Nucleus accumbens (tissue), 56 donors: ENCODE measurements around the gene CACNA1C.

ENCODE experiments used
- DNase-seq, 56 donors: peaks; one replicate each; lab custom pipeline; 2025; lab: John Stamatoyannopoulos, UW

The CACNA1C gene

DNA sequence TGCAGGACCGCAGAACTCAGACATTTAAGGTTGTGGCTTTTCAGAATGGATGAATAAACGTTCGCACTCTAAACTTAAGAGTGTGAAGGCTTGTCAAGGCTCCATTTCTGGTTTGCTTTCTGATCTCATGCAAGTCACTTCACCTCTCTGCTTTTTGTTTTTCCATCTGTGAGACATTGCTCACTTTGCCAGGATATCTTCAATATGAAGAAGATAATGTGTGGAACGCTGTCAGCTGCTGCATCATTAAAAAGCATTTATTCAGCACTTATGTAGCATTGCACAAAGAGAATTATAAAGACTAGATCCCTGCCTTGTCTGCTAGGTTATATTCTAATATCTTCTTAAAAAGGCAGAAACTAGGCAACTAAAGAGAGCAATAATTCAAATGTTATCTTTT is 172.2 kb downstream of the CACNA1C start:
- no peak for DNase-seq

DNA sequence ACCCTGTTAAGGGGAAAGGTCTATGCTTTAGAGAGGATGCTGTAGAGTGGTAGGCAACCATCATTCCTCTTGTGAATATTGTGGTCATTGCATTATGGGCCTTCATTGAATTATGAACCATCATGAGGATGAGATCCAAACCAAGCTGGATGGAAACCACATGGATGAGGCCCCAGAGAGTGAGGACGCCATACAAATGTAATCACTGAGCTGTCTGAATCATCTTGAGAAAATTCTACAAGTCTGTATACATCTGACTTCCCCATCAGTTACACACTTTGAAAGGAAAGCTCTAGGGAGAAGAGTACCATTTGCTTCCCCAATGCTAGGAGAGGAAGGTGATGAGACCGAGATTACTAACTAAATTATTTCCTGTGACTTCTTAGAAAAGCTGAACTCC is 172.9 kb downstream of the CACNA1C start:
- no peak for DNase-seq

DNA sequence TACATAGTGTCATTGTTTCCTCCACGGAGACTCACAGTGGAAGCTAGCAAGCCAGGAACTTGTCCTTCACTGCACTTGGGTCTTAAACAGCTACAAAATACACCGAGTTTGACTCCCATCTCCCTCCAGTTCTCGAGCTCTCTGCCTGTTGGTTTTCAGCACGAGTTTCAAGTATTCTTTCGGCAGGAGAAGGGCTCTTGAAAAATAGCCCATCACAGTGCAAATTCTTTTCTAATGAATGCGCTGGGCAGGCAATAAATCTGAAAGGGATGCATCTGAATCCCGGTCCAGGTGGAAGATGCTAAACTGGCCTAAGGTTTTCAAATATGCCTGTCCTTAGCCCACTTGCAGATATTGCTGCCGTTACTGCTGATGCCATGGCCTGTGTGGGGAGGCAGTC is 173.9 kb downstream of the CACNA1C start:
- DNase-seq = no peak

DNA sequence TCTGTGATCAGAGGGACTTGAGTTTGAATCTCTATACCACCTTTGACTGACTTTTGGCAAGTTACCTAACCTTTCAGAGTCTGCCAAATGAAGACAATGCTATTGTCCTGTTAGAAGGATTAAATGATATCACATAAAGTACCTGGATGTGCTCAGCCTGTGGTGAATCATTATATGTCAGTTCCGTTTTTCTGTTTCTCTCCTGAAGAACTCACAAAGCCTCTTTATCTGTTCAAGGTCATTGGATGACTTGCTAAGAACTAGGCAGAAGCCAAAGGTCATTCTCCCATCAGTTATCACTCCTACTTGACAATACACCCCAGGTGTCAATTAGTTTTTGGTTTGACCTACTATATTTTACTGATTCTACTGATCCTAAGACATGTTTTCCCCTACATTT is 174.6 kb downstream of the CACNA1C start:
- DNase-seq = no peak

DNA sequence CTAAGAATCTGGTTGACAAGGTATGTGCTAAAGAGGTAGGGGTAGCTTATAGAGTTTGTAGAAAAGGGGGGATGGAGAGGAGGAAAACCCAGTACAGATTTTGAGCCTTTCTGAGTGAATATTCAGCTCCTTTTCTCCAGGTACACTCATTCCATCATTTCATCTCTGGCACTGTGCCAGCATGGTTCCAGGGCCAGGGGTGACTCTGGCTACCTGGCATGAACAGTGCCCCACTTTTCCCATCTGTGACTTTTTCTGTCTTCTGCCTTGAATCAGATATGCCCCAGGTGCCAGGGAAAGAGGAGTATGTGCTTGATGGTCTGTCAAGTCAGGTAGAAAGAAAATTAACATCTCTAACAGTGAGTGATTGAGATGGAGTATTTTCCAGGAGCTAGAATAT is 175.7 kb downstream of the CACNA1C start:
- DNase-seq = no peak

DNA sequence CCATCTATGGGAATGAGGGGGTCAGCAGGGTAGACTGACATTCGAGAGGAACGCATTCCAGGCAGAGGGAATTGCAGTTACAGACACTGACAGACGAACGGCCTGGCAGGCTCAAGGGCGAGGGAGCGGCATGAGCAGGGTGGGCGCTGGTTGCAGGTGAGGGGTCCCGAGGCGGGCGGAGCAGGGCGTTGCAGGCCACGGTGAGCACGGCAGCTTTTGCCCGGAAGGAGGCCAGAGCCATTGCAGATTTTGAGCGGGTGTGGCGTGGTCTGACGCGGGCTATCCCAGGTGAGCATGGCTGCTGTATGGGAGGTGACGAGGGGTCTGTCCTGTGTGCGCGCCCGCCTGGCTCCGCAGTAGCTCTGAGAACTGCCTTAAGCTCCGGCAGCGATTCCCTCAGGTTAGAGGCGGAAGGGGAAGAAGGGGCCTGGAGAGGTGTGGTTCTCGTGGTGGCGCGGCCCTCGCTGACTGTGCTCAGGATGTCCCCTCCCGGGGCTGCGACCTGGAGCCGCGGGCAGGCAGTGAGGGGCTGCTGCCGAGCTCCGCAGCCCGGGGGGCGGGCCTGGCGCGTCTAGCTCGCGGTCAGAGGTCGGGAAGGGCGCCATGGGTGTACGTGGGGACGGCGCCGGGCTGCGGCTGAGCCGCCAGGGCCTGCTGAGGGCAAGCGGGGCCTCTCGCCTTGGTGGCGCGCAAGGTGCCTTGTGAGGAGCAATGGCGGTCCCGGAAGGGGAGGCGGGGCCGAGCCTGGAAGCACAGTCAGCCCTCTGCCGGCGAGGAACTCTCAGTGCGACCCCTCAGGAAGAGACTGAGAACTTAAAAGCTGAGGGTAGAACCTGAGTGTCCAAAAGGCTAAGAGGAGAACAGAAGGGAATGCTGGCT is 177.1 kb downstream of the CACNA1C start:
- DNase-seq = no peak

DNA sequence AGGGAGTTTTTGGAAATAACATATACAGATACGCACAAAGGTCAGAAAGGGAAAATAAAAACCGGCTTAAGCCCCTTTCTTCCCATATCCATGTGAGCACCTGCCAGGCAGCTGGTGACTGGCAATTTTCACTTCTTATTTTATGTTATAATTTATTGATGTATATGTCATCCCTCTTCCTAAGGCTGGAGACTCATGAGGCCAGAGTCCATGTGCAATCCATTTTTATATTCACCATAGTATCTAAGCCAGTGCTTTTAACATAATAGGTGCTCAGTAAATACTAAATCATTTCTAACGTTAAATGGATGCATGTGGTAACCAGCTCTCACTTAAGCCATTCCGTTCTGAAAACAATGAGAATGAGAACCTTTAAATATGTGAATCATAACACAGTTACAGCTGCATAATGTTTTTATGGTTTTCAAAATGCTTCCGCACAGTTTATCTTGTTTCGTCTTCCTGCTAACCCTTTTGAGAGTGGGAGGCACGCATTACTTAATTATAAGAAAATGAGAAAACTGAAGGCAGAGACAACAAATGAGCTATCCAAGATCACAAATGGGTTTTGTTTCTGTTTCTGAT is 178.3 kb downstream of the CACNA1C start:
- no peak for DNase-seq

DNA sequence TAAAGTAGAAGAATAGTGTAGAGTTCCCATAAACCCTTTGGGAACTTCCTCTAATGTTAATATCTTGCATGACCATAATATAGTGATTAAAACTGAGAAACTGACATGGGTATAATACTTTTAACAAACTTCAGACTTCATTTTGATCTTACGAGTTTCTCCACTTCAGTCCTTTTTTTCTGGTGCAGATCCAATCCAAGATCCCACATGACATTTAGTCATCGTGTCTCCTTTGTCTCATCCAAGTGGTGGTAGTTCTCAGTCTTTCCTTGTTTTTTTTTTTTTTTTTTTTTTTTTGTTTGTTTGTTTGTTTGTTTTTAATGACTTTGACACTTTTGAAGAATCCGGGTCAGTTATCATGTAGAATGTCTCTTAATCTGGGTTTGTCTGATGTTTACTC is 179.2 kb downstream of the CACNA1C start:
- DNase-seq = no peak

DNA sequence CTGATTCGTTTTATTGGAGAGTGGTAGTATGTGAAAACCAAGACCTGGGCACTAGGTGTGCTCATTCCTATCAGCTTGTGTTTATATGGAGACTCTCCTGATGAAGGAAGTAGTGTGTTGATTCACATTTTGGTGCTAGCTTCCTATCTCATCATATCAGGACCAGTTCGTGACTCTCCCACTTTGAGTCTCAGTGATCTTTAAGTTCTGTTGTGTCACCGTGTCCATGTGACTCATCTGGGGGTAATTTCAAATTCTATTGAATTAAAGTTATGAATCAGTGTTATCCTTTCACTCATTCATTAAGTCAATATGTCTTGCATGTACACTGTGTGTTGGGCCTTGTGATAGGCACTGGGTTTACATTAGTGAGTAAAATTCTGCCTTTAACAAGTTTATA is 180.2 kb downstream of the CACNA1C start:
- DNase-seq = no peak

DNA sequence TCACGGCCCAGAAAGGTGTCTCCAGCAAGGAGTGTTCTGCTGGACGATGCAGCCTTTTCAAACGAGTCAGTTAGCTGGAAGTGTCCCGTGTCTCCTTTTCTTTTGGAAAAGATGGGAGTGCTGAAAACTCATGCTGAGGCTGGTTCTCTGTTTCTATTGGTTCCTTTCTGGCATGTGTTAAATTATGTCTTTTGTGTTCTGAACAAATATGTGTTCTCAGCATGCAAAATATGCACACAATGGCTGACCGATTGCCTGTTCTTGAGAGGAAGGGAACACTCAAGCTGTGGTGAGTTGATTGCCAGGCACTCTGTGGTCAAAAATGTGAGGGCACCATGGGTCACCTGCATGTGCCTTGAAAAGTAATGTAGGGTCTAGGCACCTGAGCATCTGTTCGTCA is 181.3 kb downstream of the CACNA1C start:
- DNase-seq = no peak

DNA sequence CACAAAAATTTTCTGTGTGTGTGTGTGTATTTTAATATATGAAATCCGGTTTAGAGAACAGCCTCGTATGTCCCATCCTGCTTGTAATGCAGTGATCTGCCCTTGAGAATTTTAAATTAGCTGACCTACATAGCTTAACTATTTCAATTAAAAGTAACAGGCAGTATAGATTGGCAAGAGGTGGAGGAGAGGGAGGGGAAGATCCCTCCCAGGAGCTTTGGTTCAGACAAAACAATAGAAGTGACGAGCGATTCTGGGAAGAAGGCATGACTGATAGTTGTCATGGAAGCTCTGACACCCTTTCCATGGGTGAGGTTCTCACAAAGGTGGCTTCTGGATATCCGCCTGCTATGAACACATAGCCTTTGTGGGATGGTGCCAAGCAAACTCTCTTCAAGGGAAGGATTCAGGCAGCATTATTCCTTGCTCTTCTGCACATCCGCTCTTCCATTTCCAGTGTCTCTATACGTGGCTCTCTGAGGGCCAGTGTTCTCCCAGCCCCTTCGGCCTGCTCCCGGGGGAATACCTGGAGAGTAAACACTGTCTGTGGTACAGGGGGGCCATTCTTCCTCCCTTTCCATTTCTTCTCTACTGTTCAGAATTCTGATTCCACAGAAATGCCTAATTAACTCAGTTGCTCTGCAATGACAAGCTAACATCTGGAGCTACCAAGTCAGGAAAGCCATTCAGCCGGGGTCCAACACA is 182.0 kb downstream of the CACNA1C start:
- DNase-seq = no peak

DNA sequence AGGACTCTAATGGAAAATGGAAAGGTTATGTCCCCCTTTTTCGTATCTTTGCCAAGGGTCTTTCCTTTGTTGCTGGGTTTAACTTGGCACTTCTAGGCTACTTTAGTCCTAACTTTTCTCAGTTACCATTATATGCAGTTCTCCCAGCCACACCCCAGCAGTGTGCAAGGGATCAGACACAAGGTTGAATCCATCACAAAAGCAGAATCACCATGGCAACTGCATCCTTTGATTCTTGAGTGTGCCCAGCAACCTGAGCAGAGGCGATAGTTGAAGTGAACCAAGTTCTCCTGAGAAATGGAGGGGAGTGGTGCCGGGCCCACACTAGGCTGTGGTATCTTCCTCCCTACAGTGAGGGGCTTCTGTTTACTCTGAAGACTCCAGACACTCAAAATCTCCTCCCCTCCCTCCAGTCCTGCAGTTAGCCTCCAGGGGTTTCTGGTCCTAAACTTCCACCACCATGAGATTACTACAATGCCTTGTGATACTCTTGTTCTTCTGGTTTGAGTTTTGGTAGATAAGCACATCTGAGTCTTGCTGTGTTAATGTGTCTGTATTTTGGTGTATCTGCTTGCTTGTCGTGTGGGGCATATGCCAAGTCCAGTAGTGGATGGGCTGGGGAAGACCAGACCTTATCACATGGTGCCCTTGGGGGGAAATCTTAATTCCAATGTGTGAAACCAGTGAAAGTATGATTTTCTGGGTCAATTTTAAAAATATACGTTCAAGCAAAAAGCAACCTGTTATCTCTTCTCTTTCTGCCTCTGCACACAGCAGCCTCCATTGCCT is 183.9 kb downstream of the CACNA1C start:
- no peak for DNase-seq

DNA sequence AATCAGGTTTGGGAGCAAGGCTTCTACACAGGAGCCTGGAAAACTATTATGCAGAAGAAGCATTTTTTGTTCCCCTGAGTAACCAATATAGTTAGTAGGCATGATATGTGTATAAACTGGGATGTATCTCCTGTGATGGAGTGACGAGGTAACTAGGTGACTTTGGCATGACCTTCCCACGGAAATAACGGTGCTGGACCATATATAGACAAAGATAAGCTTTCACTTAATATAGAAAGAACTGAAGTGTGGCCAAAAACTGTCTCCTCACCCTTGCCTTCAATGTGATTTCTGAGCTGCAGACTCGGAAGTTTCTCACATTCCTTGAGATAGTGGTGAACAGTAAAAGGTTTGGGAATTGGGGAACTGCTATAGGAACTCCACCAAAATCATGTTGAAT is 185.3 kb downstream of the CACNA1C start:
- DNase-seq = no peak

DNA sequence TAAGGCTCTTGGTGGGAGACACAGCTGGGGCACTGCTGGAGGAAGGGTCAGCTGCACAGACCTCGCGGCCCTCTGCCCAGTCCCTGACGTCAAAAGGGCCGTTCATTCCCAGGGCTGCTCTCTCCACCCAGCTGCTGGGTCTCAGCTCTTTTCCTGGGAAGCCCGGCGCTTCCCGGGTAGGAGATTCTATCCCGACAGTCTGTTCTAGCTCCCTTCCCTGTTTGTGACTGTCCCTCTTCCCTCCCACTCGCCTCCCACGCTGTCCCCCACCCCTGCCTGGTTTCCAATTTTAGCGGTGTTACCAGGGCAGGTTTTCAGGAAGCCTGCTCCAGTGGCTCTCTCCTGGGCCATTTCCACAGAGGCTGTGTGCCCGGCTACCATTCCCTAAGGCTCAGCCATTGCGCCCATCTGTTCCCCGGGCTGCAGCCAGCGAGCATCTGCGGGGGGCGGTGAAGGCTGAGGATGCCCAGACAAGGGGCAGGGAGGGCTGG is 186.6 kb downstream of the CACNA1C start:
- DNase-seq = peak in 1 of 56 donors; percentile 18

DNA sequence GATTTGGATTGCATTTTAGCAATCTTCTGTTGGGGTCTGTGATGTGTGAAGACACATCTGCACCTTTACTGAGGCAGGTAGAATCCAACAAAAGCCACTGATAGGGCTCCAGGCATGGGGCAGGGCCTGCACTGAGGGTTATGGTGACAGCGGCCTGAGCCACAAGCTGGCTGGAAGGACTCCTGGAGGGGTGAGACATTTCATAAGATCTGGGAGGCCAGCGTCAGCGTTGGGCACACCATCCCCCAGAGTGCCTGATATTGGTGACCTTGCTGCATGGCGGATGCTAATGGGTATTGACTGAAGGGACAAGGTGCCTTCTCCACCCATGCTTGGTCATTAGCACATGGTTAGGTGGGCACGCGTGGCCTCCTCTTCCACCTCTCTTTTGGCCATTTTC is 187.6 kb downstream of the CACNA1C start:
- DNase-seq = no peak

DNA sequence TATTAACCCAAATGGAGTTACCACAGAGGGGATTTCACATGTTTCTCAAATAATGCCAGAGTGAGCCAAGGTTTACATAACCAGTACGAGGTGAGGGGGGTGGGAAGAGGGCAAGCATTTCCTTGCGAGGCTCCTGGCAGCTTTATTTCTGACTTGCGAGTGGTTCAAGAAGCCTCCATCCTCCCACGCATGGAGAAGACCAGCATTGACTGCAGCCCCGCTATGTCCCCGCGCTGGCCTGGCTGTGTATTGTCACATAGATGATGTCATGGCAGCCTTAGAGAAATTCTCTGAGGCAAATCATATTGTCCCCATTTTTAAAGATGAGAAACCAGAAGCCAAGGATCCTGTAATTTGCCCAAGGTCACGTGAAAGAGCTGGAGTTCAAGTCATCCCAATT is 188.2 kb downstream of the CACNA1C start:
- DNase-seq = no peak

DNA sequence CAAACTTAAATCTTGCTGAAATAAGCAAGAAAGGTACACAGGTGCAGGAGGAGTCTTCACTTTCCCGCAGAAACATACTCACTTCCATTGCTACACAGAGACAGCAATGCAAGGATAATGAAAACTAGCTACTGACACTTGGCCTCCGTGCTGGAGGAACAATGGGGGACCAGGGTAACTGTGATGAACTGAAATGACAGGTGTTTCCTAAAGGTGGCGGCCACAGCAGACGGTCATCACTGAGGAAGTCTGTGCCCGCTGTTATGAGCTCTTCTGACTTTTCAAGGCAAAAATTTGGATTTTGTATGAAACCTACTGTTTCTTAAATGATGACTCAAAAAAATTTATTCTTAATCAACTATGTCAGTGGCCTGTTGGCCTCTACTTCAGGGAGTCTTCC is 189.4 kb downstream of the CACNA1C start:
- DNase-seq = no peak

DNA sequence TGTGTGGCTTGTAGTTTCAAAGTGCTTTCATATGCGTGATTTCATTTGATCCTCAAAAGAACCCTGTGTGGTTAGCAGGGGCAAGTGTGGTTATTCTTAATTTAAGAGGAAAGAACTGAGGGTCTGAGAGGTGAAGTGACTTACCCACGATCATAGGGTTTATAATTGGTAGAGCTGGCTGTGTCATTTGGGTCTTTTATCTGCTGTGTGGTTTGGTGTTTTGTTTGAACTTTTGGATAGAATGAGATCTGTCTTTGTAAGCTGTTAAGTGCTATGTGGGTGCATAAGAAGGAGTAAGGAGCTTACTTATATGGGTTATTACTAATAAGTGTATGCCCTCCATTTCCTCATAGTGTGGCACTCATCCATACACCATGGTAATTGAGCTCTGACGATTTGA is 190.0 kb downstream of the CACNA1C start:
- no peak for DNase-seq

DNA sequence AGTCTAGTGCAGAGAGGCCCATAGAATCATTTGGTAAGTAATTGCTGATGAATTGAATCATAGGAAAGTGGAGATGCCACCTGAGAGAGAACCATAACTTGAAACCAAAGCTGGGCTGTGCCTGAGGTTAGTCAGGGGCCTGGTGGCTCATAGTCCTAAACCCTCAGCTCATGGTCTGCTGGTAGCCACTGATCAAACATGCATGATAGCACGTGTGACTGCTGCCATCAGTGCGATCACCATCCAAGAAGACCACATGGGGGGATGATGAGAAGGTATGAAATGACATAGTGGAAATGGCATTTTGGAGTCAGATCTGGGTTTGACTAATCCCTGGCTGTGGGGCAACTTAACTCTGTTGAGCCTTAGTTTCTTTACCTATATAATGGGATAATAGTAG is 190.5 kb downstream of the CACNA1C start:
- DNase-seq = no peak

DNA sequence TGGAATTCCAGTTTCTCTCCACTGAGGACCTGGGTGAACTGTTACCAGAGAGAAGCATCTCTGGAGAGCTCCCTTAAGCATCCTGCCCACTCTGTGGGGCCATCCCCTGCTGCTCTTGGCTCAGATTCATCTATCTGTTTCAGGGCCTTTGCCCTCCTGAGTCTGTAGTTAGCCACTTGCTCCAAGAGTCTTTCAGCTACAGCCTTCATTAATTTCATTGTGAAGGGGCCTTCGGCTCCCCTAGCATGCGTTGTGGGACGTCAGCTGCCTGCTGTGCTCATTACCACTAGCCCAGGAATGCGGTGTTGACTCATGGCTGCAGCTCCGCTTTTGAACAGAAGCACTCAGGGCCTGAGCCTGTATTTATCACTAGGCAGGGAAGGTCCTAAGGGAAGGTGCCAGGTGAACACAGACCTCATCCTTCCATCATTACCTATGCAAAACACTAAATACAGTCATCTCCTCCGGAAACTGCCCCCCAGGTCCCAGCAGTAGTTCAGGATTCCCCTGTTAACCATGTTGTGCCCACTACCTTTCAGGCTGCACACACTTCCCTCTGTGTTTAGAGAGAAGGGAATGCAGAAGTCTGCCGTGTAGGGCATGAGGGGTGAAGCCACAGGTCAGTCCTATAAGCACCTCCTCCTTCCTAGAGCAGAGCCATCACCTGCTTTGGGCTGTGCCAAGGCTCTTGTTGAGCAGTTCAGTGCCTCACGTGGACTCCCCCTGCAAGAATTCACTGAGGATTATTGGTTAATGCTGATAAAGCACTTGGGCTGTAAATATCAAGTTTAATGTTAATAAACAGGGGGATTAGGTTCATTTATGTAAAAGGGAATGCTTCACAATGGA is 191.4 kb downstream of the CACNA1C start:
- DNase-seq = no peak
